ENCODE data around the gene NARF. TPM values are rescaled to one million over a fixed set of nuclear protein-coding genes. Genes with fewer than 3 reads are reported as not detected.
A peak's percentile ranks its signal among the peaks of the same experiment; 100 is the strongest.
"Not testable (repeated sequence)": the region's sequence is repeated elsewhere in the genome, so short reads cannot be mapped to it uniquely, and the experiment has no call there.

Gene NARF
- total and polyA plus RNA-seq, 2 experiments from 2014 or later = 66.1 to 67.1 TPM

DNA sequence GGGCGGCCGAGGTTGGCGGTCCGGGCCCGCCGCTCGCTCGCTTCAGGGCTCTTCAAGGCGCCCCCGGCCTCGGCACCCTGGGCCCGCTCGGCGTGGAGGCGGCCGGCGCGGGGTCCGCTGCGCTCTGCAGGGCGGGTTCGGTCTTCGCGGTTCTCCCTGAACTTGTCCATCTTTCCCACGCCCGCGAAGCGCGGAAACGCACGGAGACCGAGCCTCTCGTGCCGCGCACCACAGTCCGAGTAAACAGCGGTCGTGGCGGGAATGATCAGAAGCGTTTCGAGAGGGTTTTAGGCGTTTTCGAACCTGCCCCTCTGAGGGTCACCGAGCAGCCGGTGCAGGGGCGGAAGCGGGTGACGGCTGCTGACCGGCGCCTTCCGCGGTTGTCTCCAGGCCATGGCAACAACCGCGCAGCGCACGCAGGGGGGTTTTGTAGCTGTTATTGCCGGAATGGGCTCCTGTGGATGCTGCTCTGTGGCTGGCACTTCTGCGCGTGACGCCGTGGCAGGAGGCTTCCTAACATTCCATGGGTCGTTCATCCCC is 414 bp downstream of the NARF start (continued):
- TF ChIP-seq, protein P1, sequence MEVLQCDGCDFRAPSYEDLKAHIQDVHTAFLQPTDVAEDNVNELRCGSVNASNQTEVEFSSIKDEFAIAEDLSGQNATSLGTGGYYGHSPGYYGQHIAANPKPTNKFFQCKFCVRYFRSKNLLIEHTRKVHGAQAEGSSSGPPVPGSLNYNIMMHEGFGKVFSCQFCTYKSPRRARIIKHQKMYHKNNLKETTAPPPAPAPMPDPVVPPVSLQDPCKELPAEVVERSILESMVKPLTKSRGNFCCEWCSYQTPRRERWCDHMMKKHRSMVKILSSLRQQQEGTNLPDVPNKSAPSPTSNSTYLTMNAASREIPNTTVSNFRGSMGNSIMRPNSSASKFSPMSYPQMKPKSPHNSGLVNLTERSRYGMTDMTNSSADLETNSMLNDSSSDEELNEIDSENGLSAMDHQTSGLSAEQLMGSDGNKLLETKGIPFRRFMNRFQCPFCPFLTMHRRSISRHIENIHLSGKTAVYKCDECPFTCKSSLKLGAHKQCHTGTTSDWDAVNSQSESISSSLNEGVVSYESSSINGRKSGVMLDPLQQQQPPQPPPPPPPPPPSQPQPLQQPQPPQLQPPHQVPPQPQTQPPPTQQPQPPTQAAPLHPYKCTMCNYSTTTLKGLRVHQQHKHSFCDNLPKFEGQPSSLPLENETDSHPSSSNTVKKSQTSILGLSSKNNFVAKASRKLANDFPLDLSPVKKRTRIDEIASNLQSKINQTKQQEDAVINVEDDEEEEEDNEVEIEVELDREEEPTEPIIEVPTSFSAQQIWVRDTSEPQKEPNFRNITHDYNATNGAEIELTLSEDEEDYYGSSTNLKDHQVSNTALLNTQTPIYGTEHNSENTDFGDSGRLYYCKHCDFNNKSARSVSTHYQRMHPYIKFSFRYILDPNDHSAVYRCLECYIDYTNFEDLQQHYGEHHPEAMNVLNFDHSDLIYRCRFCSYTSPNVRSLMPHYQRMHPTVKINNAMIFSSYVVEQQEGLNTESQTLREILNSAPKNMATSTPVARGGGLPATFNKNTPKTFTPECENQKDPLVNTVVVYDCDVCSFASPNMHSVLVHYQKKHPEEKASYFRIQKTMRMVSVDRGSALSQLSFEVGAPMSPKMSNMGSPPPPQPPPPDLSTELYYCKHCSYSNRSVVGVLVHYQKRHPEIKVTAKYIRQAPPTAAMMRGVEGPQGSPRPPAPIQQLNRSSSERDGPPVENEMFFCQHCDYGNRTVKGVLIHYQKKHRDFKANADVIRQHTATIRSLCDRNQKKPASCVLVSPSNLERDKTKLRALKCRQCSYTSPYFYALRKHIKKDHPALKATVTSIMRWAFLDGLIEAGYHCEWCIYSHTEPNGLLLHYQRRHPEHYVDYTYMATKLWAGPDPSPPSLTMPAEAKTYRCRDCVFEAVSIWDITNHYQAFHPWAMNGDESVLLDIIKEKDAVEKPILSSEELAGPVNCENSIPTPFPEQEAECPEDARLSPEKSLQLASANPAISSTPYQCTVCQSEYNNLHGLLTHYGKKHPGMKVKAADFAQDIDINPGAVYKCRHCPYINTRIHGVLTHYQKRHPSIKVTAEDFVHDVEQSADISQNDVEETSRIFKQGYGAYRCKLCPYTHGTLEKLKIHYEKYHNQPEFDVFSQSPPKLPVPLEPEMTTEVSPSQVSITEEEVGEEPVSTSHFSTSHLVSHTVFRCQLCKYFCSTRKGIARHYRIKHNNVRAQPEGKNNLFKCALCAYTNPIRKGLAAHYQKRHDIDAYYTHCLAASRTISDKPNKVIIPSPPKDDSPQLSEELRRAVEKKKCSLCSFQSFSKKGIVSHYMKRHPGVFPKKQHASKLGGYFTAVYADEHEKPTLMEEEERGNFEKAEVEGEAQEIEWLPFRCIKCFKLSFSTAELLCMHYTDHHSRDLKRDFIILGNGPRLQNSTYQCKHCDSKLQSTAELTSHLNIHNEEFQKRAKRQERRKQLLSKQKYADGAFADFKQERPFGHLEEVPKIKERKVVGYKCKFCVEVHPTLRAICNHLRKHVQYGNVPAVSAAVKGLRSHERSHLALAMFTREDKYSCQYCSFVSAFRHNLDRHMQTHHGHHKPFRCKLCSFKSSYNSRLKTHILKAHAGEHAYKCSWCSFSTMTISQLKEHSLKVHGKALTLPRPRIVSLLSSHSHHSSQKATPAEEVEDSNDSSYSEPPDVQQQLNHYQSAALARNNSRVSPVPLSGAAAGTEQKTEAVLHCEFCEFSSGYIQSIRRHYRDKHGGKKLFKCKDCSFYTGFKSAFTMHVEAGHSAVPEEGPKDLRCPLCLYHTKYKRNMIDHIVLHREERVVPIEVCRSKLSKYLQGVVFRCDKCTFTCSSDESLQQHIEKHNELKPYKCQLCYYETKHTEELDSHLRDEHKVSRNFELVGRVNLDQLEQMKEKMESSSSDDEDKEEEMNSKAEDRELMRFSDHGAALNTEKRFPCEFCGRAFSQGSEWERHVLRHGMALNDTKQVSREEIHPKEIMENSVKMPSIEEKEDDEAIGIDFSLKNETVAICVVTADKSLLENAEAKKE (CRISPR knock-in tag; IDR thresholded peaks at IDR 0.05) = no peak
- TF ChIP-seq JUNB (IDR thresholded peaks at IDR 0.05; ENCODE audit: unreplicated experiment) (no peak), ZNF331 (CRISPR knock-in tag; IDR thresholded peaks at IDR 0.05; ENCODE audit: low read depth) (no peak), NANOG (IDR thresholded peaks at IDR 0.05; ENCODE audit: borderline replicate concordance) (no peak)

DNA sequence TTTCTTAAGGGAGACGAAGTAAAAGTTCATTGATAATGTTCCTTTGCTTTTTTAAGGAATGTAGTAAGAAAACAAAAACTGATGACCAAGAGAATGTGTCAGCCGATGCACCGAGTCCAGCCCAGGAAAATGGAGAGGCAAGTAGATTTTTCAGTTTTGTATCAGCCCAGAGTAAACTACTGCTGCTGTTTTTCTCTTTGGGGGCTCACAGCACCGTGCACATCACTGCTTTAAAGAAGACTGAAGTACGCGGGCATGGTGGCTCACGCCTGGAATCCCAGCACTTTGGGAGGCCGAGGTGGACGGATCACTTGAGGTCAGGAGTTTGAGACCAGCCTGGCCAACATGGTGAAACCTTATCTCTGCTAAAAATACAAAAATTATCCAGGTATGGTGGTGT is 1.4 kb downstream of the NARF start:
- not testable (repeated sequence) for DNase-seq (ENCODE audit: low spot score); H3K4me1 ChIP-seq (ENCODE audit: insufficient read depth); H3K4me2 ChIP-seq; H4K20me1 ChIP-seq (replicated peaks; ENCODE audit: insufficient read depth); H3K36me3 ChIP-seq (ENCODE audit: insufficient read depth); H3K27ac Mint-ChIP-seq; H3K79me2 ChIP-seq (replicated peaks; ENCODE audit: insufficient read depth); H3K4me3 Mint-ChIP-seq; H3K27me3 ChIP-seq (ENCODE audit: insufficient read depth); H3K27ac ChIP-seq (ENCODE audit: low read depth); H2AFZ ChIP-seq; H3K9me2 ChIP-seq (ENCODE audit: insufficient read depth); ATAC-seq; H3K9me3 Mint-ChIP-seq
- Mint-ChIP-seq H3K36me3 (ENCODE audit: low read depth) (peaks cover 49% of the 10 kb centered on the region), H3K4me1 (peaks cover 11% of the 10 kb centered on the region), H3K27me3 (ENCODE audit: insufficient read depth, low read depth, poor library complexity) (peaks cover 12% of the 10 kb centered on the region)
- Histone ChIP-seq H3K4me3 (peak overlapping the region; percentile 93), H3F3A (replicated peaks; ENCODE audit: low read depth) (peaks cover 18% of the 10 kb centered on the region; the same call in 1 of the 2 replicates)
